ENCODE results near the gene BCAS4.

BCAS4 gene

DNA sequence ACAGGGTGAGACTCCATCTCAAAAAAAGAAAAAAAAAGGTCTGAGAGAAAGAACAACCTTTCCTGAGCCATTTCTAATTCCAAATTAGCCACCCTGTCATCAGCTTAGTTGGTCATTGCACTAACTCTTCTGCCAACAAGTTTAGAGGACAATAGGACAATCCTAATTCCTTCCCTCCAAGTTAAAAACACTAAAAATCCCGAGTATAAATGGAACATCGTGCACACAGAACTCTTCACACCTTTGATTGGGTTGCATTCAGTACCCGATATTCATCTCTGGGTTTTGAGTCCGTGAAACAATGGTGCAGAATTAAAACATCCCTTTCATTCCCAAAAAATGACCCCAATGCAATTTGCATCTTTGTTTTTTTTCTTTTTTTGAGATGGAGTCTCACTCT lies 40.4 kb upstream of the BCAS4 start:
- DNase-seq (ENCODE audit: low read depth) = no peak
- H3K4me3 ChIP-seq (ENCODE audit: low read depth, low read length) = no peak overlapping the region
- TF ChIP-seq, protein P1, sequence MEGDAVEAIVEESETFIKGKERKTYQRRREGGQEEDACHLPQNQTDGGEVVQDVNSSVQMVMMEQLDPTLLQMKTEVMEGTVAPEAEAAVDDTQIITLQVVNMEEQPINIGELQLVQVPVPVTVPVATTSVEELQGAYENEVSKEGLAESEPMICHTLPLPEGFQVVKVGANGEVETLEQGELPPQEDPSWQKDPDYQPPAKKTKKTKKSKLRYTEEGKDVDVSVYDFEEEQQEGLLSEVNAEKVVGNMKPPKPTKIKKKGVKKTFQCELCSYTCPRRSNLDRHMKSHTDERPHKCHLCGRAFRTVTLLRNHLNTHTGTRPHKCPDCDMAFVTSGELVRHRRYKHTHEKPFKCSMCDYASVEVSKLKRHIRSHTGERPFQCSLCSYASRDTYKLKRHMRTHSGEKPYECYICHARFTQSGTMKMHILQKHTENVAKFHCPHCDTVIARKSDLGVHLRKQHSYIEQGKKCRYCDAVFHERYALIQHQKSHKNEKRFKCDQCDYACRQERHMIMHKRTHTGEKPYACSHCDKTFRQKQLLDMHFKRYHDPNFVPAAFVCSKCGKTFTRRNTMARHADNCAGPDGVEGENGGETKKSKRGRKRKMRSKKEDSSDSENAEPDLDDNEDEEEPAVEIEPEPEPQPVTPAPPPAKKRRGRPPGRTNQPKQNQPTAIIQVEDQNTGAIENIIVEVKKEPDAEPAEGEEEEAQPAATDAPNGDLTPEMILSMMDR (IDR thresholded peaks at IDR 0.05; ENCODE audit: low read depth, low read length, missing control alignments) = no peak
- in situ Hi-C loops (cut with HindIII; ENCODE audit: low sequenced_read_pairs) = no loop called here

DNA sequence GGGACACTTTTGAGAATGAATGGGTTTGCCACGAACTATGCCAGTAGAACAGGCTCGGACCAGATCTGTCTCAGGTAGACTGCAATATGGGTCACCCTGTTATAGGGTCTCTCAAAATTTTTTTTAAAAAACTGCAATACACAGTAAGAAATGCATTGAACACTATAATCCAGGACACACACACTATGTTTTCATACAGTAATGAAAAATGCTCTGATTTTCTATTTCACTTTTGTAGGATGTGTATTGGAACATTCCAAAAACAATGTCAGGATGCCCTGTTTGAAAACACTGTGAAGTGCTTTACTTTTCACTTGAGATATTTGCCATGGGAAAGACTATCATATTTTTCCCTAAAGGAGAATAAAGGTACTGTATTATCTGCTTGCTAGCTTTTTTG lies 38.4 kb upstream of the BCAS4 start:
- TF ChIP-seq, protein P1 (IDR thresholded peaks at IDR 0.05; ENCODE audit: low read depth, low read length, missing control alignments) = no peak
- in situ Hi-C loops (cut with HindIII; ENCODE audit: low sequenced_read_pairs) = no loop called here
- no peak overlapping the region for H3K4me3 ChIP-seq (ENCODE audit: low read depth, low read length)
- no peak for DNase-seq (ENCODE audit: low read depth)

DNA sequence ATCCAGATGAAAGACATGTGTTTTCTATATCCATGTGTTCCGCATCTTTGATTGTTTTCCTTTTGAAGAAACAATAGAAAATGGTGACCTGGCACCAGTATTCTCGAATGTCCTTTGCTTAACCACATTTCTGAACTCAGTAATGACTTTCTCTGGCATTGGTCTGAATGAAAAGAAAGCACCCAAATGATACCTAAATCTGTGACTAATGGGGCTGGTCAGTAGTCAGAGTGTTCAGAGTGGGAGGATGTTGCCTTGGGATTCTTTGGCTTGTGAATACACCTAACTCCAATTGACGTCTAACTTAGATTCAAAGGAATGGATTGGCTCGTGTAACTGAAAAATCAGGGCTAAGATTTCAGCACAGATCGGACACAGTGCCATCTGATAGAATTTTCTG lies 36.4 kb upstream of the BCAS4 start:
- TF ChIP-seq, protein P1 (IDR thresholded peaks at IDR 0.05; ENCODE audit: low read depth, low read length, missing control alignments) = no peak
- in situ Hi-C loops (cut with HindIII; ENCODE audit: low sequenced_read_pairs) = no loop called here
- no peak for DNase-seq (ENCODE audit: low read depth)
- no peak overlapping the region for H3K4me3 ChIP-seq (ENCODE audit: low read depth, low read length)

DNA sequence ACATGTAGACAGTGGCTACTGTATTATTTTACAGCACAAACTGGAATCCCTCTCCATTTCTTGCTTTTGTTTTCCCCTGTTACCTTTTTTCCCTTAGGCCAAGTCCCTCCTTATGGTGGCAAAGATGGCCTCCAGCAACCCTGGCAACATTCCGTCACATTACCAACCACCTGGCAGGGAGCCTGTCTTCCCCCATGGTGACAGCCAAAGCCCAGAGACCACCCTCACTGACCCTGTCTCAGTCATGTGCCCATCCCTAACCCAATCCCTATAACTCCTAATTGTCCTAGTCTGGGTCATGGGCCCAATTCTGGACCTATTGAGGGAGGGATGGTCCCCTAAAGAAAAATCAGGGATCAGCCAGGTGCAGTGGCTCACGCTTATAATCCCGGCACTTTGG lies 35.9 kb upstream of the BCAS4 start:
- H3K4me3 ChIP-seq (ENCODE audit: low read depth, low read length) = no peak overlapping the region
- in situ Hi-C loops (cut with HindIII; ENCODE audit: low sequenced_read_pairs) = no loop called here
- no peak for DNase-seq (ENCODE audit: low read depth)
- TF ChIP-seq, protein P1 (IDR thresholded peaks at IDR 0.05; ENCODE audit: low read depth, low read length, missing control alignments) = no peak

DNA sequence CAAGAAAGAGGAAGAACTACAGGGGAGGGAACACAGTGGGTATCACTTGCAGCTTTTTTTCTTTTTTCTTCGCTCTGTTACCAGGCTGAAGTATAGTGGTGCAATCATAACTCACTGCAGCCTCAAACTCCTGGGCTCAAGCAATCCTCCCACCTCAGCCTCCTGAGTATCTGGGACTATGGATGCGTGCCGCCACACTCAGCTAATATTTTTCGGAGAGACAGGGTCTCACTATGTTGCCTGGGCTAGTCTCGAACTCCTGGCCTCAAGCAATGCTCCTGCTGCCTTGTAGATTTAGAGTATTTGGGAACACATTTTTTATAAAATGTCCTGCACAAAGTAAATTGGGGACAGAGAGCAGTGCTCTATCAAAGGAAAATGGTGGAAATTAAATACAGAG lies 35.2 kb upstream of the BCAS4 start:
- TF ChIP-seq, protein P1 (IDR thresholded peaks at IDR 0.05; ENCODE audit: low read depth, low read length, missing control alignments) = no peak

DNA sequence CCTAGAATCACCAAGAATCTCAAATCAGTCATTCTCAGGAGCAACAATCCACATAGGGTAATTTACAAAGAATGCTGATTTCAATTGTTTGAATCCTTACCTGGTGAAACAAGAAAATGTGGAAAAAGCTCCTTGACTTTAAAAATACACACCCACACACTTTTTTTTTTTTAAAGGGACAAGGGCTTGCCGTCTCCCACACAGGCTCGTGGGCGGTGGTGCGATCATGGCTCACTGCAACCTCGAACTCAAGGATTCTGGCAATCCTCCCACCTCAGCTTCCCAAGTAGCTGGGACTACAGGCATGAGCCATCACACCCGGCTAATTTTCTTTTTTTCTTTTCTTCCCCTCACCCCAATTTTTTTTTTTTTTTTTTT lies 32.8 kb upstream of the BCAS4 start:
- DNase-seq (ENCODE audit: low read depth) = no peak
- TF ChIP-seq, protein P1 (IDR thresholded peaks at IDR 0.05; ENCODE audit: low read depth, low read length, missing control alignments) = no peak
- no peak overlapping the region for H3K4me3 ChIP-seq (ENCODE audit: low read depth, low read length)
- in situ Hi-C loops (cut with HindIII; ENCODE audit: low sequenced_read_pairs) = no loop called here

More for the DNA sequence above, 35.2 kb upstream of the BCAS4 start:
- no peak for DNase-seq (ENCODE audit: low read depth)
- no peak overlapping the region for H3K4me3 ChIP-seq (ENCODE audit: low read depth, low read length)
- in situ Hi-C loops (cut with HindIII; ENCODE audit: low sequenced_read_pairs) = no loop called here
